Measurements from ENCODE around the gene PHOSPHO1. TPM values are rescaled to one million over a fixed set of nuclear protein-coding genes. Genes with fewer than 3 reads are reported as not detected.

The PHOSPHO1 gene
- total RNA-seq, 6 donors from 2014 or later: 0.30 to 4.7 (median 3.1) TPM; not detected in 1

- Histone ChIP-seq H3K36me3 (peaks cover 0 to 13% (median 0%) of the 10 kb centered on the region in 4 donors), H3K4me3 (no peak overlapping the region), H3K27me3 (peaks cover 0 to 15% (median 6%) of the 10 kb centered on the region in 4 donors), H3K27ac (no peak overlapping the region), H3K9me3 (no peaks in the 10 kb centered on the region), H3K4me1 (peaks cover 28 to 46% (median 34%) of the 10 kb centered on the region in 4 donors)
- WGBS, 2 donors: 86% methylated on average over 7 to 8 of the region's 8 CpGs
- TF ChIP-seq POLR2A (IDR thresholded peaks at IDR 0.05) (no peak), CTCF (IDR thresholded peaks at IDR 0.05) (no peak), EP300 (IDR thresholded peaks at IDR 0.05) (no peak), POLR2AphosphoS5 (IDR thresholded peaks at IDR 0.05) (no peak)
- ATAC-seq (ENCODE audit: low FRiP score in 2 of 2) (no peak), DNase-seq (no peak)
These were observed 4.9 kb downstream of the PHOSPHO1 start for GRCh38 chr17:49225554-49226236.

- ATAC-seq (ENCODE audit: low FRiP score in 2 of 2): no peak
- WGBS, 2 donors: 36 to 73% methylated on average over 2 to 9 of the region's 11 CpGs
- TF ChIP-seq POLR2A (IDR thresholded peaks at IDR 0.05): no peak
- TF ChIP-seq EP300 (IDR thresholded peaks at IDR 0.05): no peak
- TF ChIP-seq CTCF (IDR thresholded peaks at IDR 0.05): no peak
- no peak for TF ChIP-seq POLR2AphosphoS5 (IDR thresholded peaks at IDR 0.05)
- no peak for DNase-seq
- Histone ChIP-seq H3K4me1 (peaks cover 22 to 44% (median 29%) of the 10 kb centered on the region in 4 donors), H3K27ac (no peak overlapping the region), H3K36me3 (peaks cover 0 to 19% (median 2%) of the 10 kb centered on the region in 4 donors), H3K9me3 (no peaks in the 10 kb centered on the region), H3K4me3 (peak overlapping the region in 2 of 4 donors; percentile 16 to 38), H3K27me3 (peaks cover 0 to 14% (median 6%) of the 10 kb centered on the region in 4 donors)
These were observed 5.6 kb downstream of the PHOSPHO1 start for GRCh38 chr17:49224997-49225337.

- Histone ChIP-seq H3K36me3 (peaks cover 0 to 25% (median 5%) of the 10 kb centered on the region in 4 donors), H3K4me3 (peak overlapping the region in 3 of 4 donors; percentile 16 to 38 (median 20)), H3K4me1 (peaks cover 23 to 42% (median 30%) of the 10 kb centered on the region in 4 donors), H3K27ac (no peak overlapping the region), H3K9me3 (no peaks in the 10 kb centered on the region), H3K27me3 (peaks cover 0 to 9% (median 6%) of the 10 kb centered on the region in 4 donors)
- DNase-seq (peak; percentile 36 to 92), ATAC-seq (ENCODE audit: low FRiP score in 2 of 2) (peak in 1 of 2 donors; percentile 26)
- WGBS, 2 donors: 4 to 6% methylated on average over 22 to 29 of the region's 95 CpGs
- TF ChIP-seq CTCF (IDR thresholded peaks at IDR 0.05) (no peak), POLR2A (IDR thresholded peaks at IDR 0.05) (peak in 1 of 4 donors; percentile 14)
These were observed 6.2 kb downstream of the PHOSPHO1 start for GRCh38 chr17:49224198-49224996.

- Histone ChIP-seq H3K27me3 (peaks cover 0 to 9% (median 6%) of the 10 kb centered on the region in 4 donors), H3K27ac (no peak overlapping the region), H3K4me1 (peaks cover 26 to 48% (median 35%) of the 10 kb centered on the region in 4 donors), H3K9me3 (no peaks in the 10 kb centered on the region), H3K4me3 (peak overlapping the region in 3 of 4 donors; percentile 16 to 38 (median 20)), H3K36me3 (peaks cover 0 to 31% (median 5%) of the 10 kb centered on the region in 4 donors)
- WGBS, 2 donors: 6 to 10% methylated on average over 16 to 31 of the region's 31 CpGs
- ATAC-seq (ENCODE audit: low FRiP score in 2 of 2) (peak in 1 of 2 donors; percentile 69), DNase-seq (peak; percentile 56 to 83)
- TF ChIP-seq POLR2A (IDR thresholded peaks at IDR 0.05): no peak
- TF ChIP-seq CTCF (IDR thresholded peaks at IDR 0.05): peak; percentile 81 to 93 (median 84)
These were observed 6.9 kb downstream of the PHOSPHO1 start for GRCh38 chr17:49223517-49224197.

All from upper lobe of left lung (tissue), 6 donors.